HUES48 (cell line): Measurements from ENCODE around the gene USP13.

Source experiments
- H3K27ac ChIP-seq: one replicate; pipeline ENCODE4 v1.7.0; 2013; ENCODE audit warnings: low read depth, low read length, inconsistent platforms
- H3K27me3 ChIP-seq: 2 replicates; pipeline ENCODE4 v1.6.1; 2013; ENCODE audit warnings: mild to moderate bottlenecking, low read length; ENCODE audit not compliant: control insufficient read depth, insufficient read depth
- H3K36me3 ChIP-seq: 2 replicates; pipeline ENCODE4 v1.6.1; 2013; ENCODE audit warnings: low read length; ENCODE audit not compliant: control insufficient read depth, insufficient read depth
- H3K4me1 ChIP-seq: 2 replicates; pipeline ENCODE4 v1.6.1; 2013; ENCODE audit warnings: mild to moderate bottlenecking, low read length; ENCODE audit not compliant: control insufficient read depth, insufficient read depth
- H3K4me3 ChIP-seq: 2 replicates; pipeline ENCODE4 v1.5.1; 2013; ENCODE audit warnings: mild to moderate bottlenecking, low read depth, low read length
- H3K9ac ChIP-seq: 2 replicates; pipeline ENCODE4 v1.6.1; 2013; ENCODE audit warnings: mild to moderate bottlenecking, low read depth, low read length, moderate library complexity
- H3K9me3 ChIP-seq: 2 replicates; pipeline ENCODE4 v1.6.1; 2013; ENCODE audit warnings: low read length; ENCODE audit not compliant: control insufficient read depth, insufficient read depth

The USP13 gene

GRCh38 chr3:179796421-179796820, 143.6 kb downstream of the USP13 start:
- no peak overlapping the region for H3K27ac ChIP-seq
- no peaks in the 10 kb centered on the region for H3K36me3 ChIP-seq
- no peak overlapping the region for H3K4me3 ChIP-seq
- H3K9me3 ChIP-seq = no peaks in the 10 kb centered on the region
- peaks cover 2% of the 10 kb centered on the region; the same call in 1 of the 2 replicates for H3K4me1 ChIP-seq
- H3K9ac ChIP-seq = no peak overlapping the region
- no peaks in the 10 kb centered on the region for H3K27me3 ChIP-seq

GRCh38 chr3:179797192-179797591, 144.4 kb downstream of the USP13 start:
- Histone ChIP-seq H3K4me1 (peaks cover 2% of the 10 kb centered on the region; the same call in 1 of the 2 replicates), H3K9me3 (no peaks in the 10 kb centered on the region), H3K4me3 (no peak overlapping the region), H3K36me3 (no peaks in the 10 kb centered on the region), H3K27ac (no peak overlapping the region), H3K27me3 (no peaks in the 10 kb centered on the region), H3K9ac (no peak overlapping the region)

- H3K27me3 ChIP-seq = no peaks in the 10 kb centered on the region
- no peaks in the 10 kb centered on the region for H3K9me3 ChIP-seq
- peaks cover 2% of the 10 kb centered on the region; the same call in 1 of the 2 replicates for H3K4me1 ChIP-seq
- H3K9ac ChIP-seq = no peak overlapping the region
- H3K36me3 ChIP-seq = no peaks in the 10 kb centered on the region
- H3K4me3 ChIP-seq = no peak overlapping the region
- H3K27ac ChIP-seq = no peak overlapping the region
Measured at GRCh38 chr3:179801263-179801662, 148.4 kb downstream of the USP13 start.

GRCh38 chr3:179801856-179802255, 149.0 kb downstream of the USP13 start:
- Histone ChIP-seq H3K27ac (no peak overlapping the region), H3K9me3 (no peaks in the 10 kb centered on the region), H3K4me1 (peaks cover 2% of the 10 kb centered on the region; the same call in 1 of the 2 replicates), H3K36me3 (no peaks in the 10 kb centered on the region), H3K9ac (no peak overlapping the region), H3K4me3 (no peak overlapping the region), H3K27me3 (no peaks in the 10 kb centered on the region)

- Histone ChIP-seq H3K27me3 (no peaks in the 10 kb centered on the region), H3K9me3 (no peaks in the 10 kb centered on the region)
Measured at GRCh38 chr3:179806177-179806576, 153.3 kb downstream of the USP13 start.

GRCh38 chr3:179807588-179807987, 154.7 kb downstream of the USP13 start:
- no peak overlapping the region for H3K9ac ChIP-seq
- H3K27ac ChIP-seq = no peak overlapping the region
- no peaks in the 10 kb centered on the region for H3K27me3 ChIP-seq
- no peak overlapping the region for H3K4me3 ChIP-seq
- H3K4me1 ChIP-seq = no peaks in the 10 kb centered on the region
- no peaks in the 10 kb centered on the region for H3K9me3 ChIP-seq
- no peaks in the 10 kb centered on the region for H3K36me3 ChIP-seq

More at GRCh38 chr3:179806177-179806576, 153.3 kb downstream of the USP13 start:
- no peaks in the 10 kb centered on the region for H3K36me3 ChIP-seq
- no peak overlapping the region for H3K9ac ChIP-seq
- H3K27ac ChIP-seq = no peak overlapping the region
- no peak overlapping the region for H3K4me3 ChIP-seq
- H3K4me1 ChIP-seq = no peaks in the 10 kb centered on the region

GRCh38 chr3:179809639-179810038, 156.8 kb downstream of the USP13 start:
- Histone ChIP-seq H3K4me3 (no peak overlapping the region), H3K27me3 (no peaks in the 10 kb centered on the region), H3K27ac (no peak overlapping the region), H3K9me3 (no peaks in the 10 kb centered on the region), H3K9ac (no peak overlapping the region), H3K36me3 (no peaks in the 10 kb centered on the region), H3K4me1 (no peaks in the 10 kb centered on the region)

GRCh38 chr3:179811321-179812095, 158.7 kb downstream of the USP13 start:
- no peak overlapping the region for H3K27ac ChIP-seq
- no peaks in the 10 kb centered on the region for H3K27me3 ChIP-seq
- H3K9me3 ChIP-seq = no peaks in the 10 kb centered on the region
- H3K9ac ChIP-seq = no peak overlapping the region
- no peaks in the 10 kb centered on the region for H3K36me3 ChIP-seq
- H3K4me3 ChIP-seq = no peak overlapping the region
- no peaks in the 10 kb centered on the region for H3K4me1 ChIP-seq

GRCh38 chr3:179812096-179812382, 159.2 kb downstream of the USP13 start:
- Histone ChIP-seq H3K4me3 (no peak overlapping the region), H3K4me1 (no peaks in the 10 kb centered on the region), H3K27me3 (no peaks in the 10 kb centered on the region), H3K9me3 (no peaks in the 10 kb centered on the region), H3K27ac (no peak overlapping the region), H3K9ac (no peak overlapping the region), H3K36me3 (no peaks in the 10 kb centered on the region)

GRCh38 chr3:179819379-179819778, 166.5 kb downstream of the USP13 start:
- Histone ChIP-seq H3K27ac (no peak overlapping the region), H3K4me3 (no peak overlapping the region), H3K27me3 (no peaks in the 10 kb centered on the region), H3K4me1 (no peaks in the 10 kb centered on the region), H3K9ac (no peak overlapping the region), H3K9me3 (no peaks in the 10 kb centered on the region), H3K36me3 (no peaks in the 10 kb centered on the region)

- Histone ChIP-seq H3K36me3 (no peaks in the 10 kb centered on the region), H3K4me1 (peaks cover 17% of the 10 kb centered on the region), H3K27ac (no peak overlapping the region), H3K27me3 (no peaks in the 10 kb centered on the region), H3K4me3 (no peak overlapping the region), H3K9ac (no peak overlapping the region), H3K9me3 (no peaks in the 10 kb centered on the region)
Measured at GRCh38 chr3:179822296-179822695, 169.5 kb downstream of the USP13 start.
